Measurements from ENCODE around the gene TRPV6. TPM values are rescaled to one million over a fixed set of nuclear protein-coding genes. Genes with fewer than 3 reads are reported as not detected.

TRPV6 gene
- total and polyA plus RNA-seq, 9 donors, result 0.03 to 9.7 (median 0.51) TPM; not detected in 4

GRCh38 chr7:142827951-142828500 lies 57.5 kb downstream of the TRPV6 start:
- intact Hi-C loops (cut with DNase I), result no loop called here
- Histone ChIP-seq H3K9me3 (no peaks in the 10 kb centered on the region), H3K36me3 (no peaks in the 10 kb centered on the region), H3K4me3 (no peak overlapping the region), H3K27me3 (no peaks in the 10 kb centered on the region), H3K4me1 (ENCODE audit: insufficient read depth) (no peaks in the 10 kb centered on the region), H3K27ac (no peak overlapping the region)
- WGBS, 3 donors, result 10 to 24% (median 16%) methylated on average over 1 of the region's 1 CpG
- DNase-seq, result no peak
- TF ChIP-seq, protein P1, sequence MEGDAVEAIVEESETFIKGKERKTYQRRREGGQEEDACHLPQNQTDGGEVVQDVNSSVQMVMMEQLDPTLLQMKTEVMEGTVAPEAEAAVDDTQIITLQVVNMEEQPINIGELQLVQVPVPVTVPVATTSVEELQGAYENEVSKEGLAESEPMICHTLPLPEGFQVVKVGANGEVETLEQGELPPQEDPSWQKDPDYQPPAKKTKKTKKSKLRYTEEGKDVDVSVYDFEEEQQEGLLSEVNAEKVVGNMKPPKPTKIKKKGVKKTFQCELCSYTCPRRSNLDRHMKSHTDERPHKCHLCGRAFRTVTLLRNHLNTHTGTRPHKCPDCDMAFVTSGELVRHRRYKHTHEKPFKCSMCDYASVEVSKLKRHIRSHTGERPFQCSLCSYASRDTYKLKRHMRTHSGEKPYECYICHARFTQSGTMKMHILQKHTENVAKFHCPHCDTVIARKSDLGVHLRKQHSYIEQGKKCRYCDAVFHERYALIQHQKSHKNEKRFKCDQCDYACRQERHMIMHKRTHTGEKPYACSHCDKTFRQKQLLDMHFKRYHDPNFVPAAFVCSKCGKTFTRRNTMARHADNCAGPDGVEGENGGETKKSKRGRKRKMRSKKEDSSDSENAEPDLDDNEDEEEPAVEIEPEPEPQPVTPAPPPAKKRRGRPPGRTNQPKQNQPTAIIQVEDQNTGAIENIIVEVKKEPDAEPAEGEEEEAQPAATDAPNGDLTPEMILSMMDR (IDR thresholded peaks at IDR 0.05), result no peak
- TF ChIP-seq POLR2A (IDR thresholded peaks at IDR 0.05) (no peak), EP300 (IDR thresholded peaks at IDR 0.05) (no peak)

- H3K27ac ChIP-seq, result no peak overlapping the region
- intact Hi-C loops (cut with DNase I), result no loop called here
- no peak for DNase-seq
- 0 to 37% (median 0%) methylated on average over 1 of the region's 1 CpG for whole genome bisulfite sequencing, 3 donors
- TF ChIP-seq POLR2A (IDR thresholded peaks at IDR 0.05) (no peak), EP300 (IDR thresholded peaks at IDR 0.05) (no peak)
- TF ChIP-seq, protein P1 (IDR thresholded peaks at IDR 0.05), result no peak
- no peaks in the 10 kb centered on the region for H3K36me3 ChIP-seq
- H3K4me3 ChIP-seq, result no peak overlapping the region
- H3K9me3 ChIP-seq, result no peaks in the 10 kb centered on the region
- no peaks in the 10 kb centered on the region for H3K27me3 ChIP-seq
- no peaks in the 10 kb centered on the region for H3K4me1 ChIP-seq (ENCODE audit: insufficient read depth)
Observed at GRCh38 chr7:142822714-142823113, 62.8 kb downstream of the TRPV6 start.

Other genes with a start within 250 kb of the TRPV6 start
- 10 to 100 TPM in 2 of 7 donors, 1 to 10 TPM in 1, under 1 TPM in 1, not detected in 3; 0.82 to 35.0 (median 18.6) TPM for gene PRSS1, start 136.3 kb downstream of the TRPV6 start, total RNA-seq
- under 1 TPM in 1 of 2 donors, not detected in 1; 0.15 TPM for gene PRSS1, start 136.3 kb downstream of the TRPV6 start, polyA plus RNA-seq
- 10 to 100 TPM in 2 of 7 donors, 1 to 10 TPM in 3, not detected in 2; 1.4 to 90.0 (median 5.3) TPM for gene PRSS2, start 114.8 kb downstream of the TRPV6 start, total RNA-seq
- gene PRSS2, start 114.8 kb downstream of the TRPV6 start, polyA plus RNA-seq, result 1 to 10 TPM in 1 of 2 donors, not detected in 1; 1.5 TPM
- 10 to 100 TPM; 17.9 to 41.1 (median 31.9) TPM for gene EPHB6, start 30.7 kb downstream of the TRPV6 start, total RNA-seq
- gene EPHB6, start 30.7 kb downstream of the TRPV6 start, polyA plus RNA-seq, result 10 to 100 TPM; 10.7 to 14.1 TPM
- not detected for gene TRPV5, start 48.0 kb upstream of the TRPV6 start, total RNA-seq
- gene TRPV5, start 48.0 kb upstream of the TRPV6 start, polyA plus RNA-seq, result not detected
- gene LLCFC1, start 53.7 kb upstream of the TRPV6 start, total RNA-seq, result not detected
- not detected for gene LLCFC1, start 53.7 kb upstream of the TRPV6 start, polyA plus RNA-seq
- gene KEL, start 76.6 kb upstream of the TRPV6 start, total RNA-seq, result 1 to 10 TPM in 2 of 7 donors, under 1 TPM in 4, not detected in 1; 0.20 to 2.5 (median 0.78) TPM
- gene KEL, start 76.6 kb upstream of the TRPV6 start, polyA plus RNA-seq, result under 1 TPM; 0.11 to 0.13 TPM
- under 1 TPM in 2 of 7 donors, not detected in 5; 0.22 TPM for gene OR9A2, start 141.4 kb upstream of the TRPV6 start, total RNA-seq
- gene OR9A2, start 141.4 kb upstream of the TRPV6 start, polyA plus RNA-seq, result not detected
- not detected for gene OR6V1, start 166.6 kb upstream of the TRPV6 start, total RNA-seq
- not detected for gene OR6V1, start 166.6 kb upstream of the TRPV6 start, polyA plus RNA-seq
- 1 to 10 TPM in 1 of 7 donors, under 1 TPM in 1, not detected in 5; 0.92 to 4.9 TPM for gene PIP, start 246.3 kb upstream of the TRPV6 start, total RNA-seq
- not detected for gene PIP, start 246.3 kb upstream of the TRPV6 start, polyA plus RNA-seq

Data from ovary (tissue), 9 donors.